ENCODE data around the gene CAPG. TPM values are rescaled to one million over a fixed set of nuclear protein-coding genes. Genes with fewer than 3 reads are reported as not detected.
"Not testable (repeated sequence)": the region's sequence is repeated elsewhere in the genome, so short reads cannot be mapped to it uniquely, and the experiment has no call there.

CAPG gene
- total RNA-seq, 2 donors from 2014 or later, result 51.6 to 90.3 TPM

- DNase-seq (no peak), ATAC-seq (no peak)
- Mint-ChIP-seq H3K27me3 (no peaks in the 10 kb centered on the region), H3K4me1 (peaks cover 5% of the 10 kb centered on the region), H3K27ac (no peak overlapping the region), H3K36me3 (ENCODE audit: low read depth) (peaks cover 3% of the 10 kb centered on the region), H3K4me3 (no peak overlapping the region)
- no peaks in the 10 kb centered on the region for H3K9me3 ChIP-seq (ENCODE audit: control insufficient read depth, low read length, poor library complexity, severe bottlenecking)
These were observed 41.2 kb downstream of the CAPG start for GRCh38 chr2:85368921-85369320.

- ATAC-seq (no peak), DNase-seq (no peak)
- Mint-ChIP-seq H3K27ac (peak overlapping the region; percentile 68), H3K4me1 (peaks cover 6% of the 10 kb centered on the region), H3K4me3 (no peak overlapping the region), H3K36me3 (ENCODE audit: low read depth) (peaks cover 8% of the 10 kb centered on the region), H3K27me3 (no peaks in the 10 kb centered on the region)
- no peaks in the 10 kb centered on the region for H3K9me3 ChIP-seq (ENCODE audit: control insufficient read depth, low read length, poor library complexity, severe bottlenecking)
These were observed 43.0 kb downstream of the CAPG start for GRCh38 chr2:85367180-85367579.

DNA sequence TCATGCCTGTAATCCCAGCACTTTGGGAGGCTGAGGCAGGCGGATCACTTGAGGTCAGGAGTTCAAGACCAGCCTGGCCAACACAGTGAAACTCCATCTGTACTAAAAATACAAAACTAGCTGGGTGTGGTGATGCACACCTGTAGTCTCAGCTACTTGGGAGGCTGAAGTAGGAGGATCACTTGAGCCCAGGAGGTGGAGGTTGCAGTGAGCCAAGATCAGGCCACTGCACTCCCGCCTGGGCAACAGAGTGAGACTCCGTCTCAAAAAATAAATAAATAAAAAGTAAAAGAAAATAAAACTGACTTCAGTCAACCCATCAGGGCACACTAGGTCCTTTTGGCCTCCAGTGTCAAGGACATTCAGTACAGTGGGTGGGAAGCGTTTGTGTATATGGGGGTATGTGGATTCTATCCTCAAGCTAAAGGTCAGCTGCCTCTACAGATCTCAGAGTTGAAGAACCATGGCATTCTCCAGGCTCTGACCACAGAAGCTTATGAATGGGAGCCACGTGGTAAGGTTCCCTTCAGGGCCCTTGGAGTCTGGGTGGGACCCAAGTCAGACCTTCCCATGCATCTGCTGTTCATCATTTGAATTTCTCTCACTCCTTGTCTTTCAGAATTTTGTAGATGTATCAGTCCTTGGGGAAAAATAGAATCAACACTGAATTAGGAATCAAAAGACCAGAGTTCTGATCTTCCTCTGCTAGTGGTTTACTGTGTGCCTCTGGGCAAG is 47.3 kb downstream of the CAPG start:
- H3K4me3 Mint-ChIP-seq; H3K27me3 Mint-ChIP-seq; ATAC-seq; H3K9me3 ChIP-seq (ENCODE audit: control insufficient read depth, low read length, poor library complexity, severe bottlenecking); H3K27ac Mint-ChIP-seq; DNase-seq: not testable (repeated sequence)
- Mint-ChIP-seq H3K36me3 (ENCODE audit: low read depth) (peaks cover 13% of the 10 kb centered on the region), H3K4me1 (peaks cover 12% of the 10 kb centered on the region)

GRCh38 chr2:85357736-85358135 is 52.4 kb downstream of the CAPG start:
- peaks cover 24% of the 10 kb centered on the region for H3K4me1 Mint-ChIP-seq
- H3K4me3 Mint-ChIP-seq, result no peak overlapping the region

DNA sequence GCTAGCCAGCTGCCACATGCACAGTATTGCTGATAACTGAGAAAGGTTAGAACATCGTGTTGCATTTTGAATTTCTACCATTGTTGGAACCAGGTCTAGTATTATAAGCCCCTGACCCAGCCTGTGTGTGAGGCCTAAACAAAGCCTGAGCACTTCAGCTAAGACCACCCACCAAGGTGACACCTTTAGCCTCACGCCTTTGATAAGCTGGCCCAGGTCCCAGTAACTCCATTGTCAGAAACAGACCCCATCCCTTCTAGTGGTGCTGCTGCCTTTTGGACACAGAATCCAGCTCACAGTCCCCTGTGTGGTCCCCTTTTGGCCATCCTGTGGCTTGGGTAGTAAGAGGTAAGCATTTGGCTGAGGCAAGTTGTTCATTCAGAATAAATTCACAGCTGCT is 54.0 kb downstream of the CAPG start:
- H3K27ac Mint-ChIP-seq, result no peak overlapping the region
- no peaks in the 10 kb centered on the region for H3K9me3 ChIP-seq (ENCODE audit: control insufficient read depth, low read length, poor library complexity, severe bottlenecking)
- DNase-seq (no peak), ATAC-seq (no peak)
- peaks cover 26% of the 10 kb centered on the region for H3K4me1 Mint-ChIP-seq
- H3K27me3 Mint-ChIP-seq, result no peaks in the 10 kb centered on the region
- H3K36me3 Mint-ChIP-seq (ENCODE audit: low read depth), result peaks cover 10% of the 10 kb centered on the region
- no peak overlapping the region for H3K4me3 Mint-ChIP-seq

More at GRCh38 chr2:85357736-85358135, 52.4 kb downstream of the CAPG start:
- no peaks in the 10 kb centered on the region for H3K9me3 ChIP-seq (ENCODE audit: control insufficient read depth, low read length, poor library complexity, severe bottlenecking)
- no peak for ATAC-seq
- no peaks in the 10 kb centered on the region for H3K27me3 Mint-ChIP-seq
- H3K27ac Mint-ChIP-seq, result no peak overlapping the region
- H3K36me3 Mint-ChIP-seq (ENCODE audit: low read depth), result peaks cover 10% of the 10 kb centered on the region
- no peak for DNase-seq

DNA sequence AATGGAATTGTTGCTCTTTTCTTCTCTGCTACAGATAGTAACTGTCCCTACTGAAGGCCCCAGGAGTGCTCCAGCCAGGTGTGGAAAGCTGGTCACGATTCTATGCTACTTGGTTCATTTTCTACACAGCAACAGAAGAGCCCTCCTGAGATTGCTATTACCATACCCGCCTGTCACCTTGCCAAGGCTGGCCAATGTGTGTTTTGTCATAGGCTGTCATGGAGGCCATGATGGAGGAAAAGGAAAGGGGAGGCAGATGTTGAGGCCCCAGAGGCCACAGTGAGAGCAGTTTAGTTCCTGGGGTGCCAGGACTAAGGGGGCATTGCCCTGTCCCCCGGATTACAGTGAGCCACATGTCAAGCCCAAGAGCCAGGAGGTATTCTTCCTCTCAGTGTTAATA is 54.6 kb downstream of the CAPG start:
- Mint-ChIP-seq H3K4me1 (peaks cover 26% of the 10 kb centered on the region), H3K27me3 (no peaks in the 10 kb centered on the region), H3K4me3 (peak overlapping the region; percentile 99), H3K27ac (peak overlapping the region; percentile 98), H3K36me3 (ENCODE audit: low read depth) (peaks cover 11% of the 10 kb centered on the region)
- no peak for DNase-seq
- H3K9me3 ChIP-seq (ENCODE audit: control insufficient read depth, low read length, poor library complexity, severe bottlenecking), result no peaks in the 10 kb centered on the region
- ATAC-seq, result no peak

DNA sequence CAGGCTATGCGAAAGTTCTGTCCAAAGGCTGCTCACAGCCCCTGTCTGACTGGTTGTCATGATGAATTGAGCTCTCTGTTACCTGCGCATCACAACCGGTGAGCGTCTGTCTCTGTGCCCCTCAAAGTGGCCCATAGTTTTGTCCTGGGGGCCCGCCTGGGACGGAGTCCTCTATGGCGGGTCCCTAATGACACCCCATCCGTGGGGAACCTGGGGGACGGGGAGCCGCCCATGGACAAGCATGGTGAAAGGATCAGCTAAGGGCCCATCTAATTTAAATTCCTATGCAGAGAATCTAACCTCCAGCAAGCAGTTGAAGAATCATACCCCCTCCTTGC is 55.1 kb downstream of the CAPG start:
- H3K27me3 Mint-ChIP-seq, result no peaks in the 10 kb centered on the region
- H3K36me3 Mint-ChIP-seq (ENCODE audit: low read depth), result peaks cover 14% of the 10 kb centered on the region
- peak overlapping the region; percentile 99 for H3K4me3 Mint-ChIP-seq
- no peaks in the 10 kb centered on the region for H3K9me3 ChIP-seq (ENCODE audit: control insufficient read depth, low read length, poor library complexity, severe bottlenecking)
- DNase-seq, result no peak
- ATAC-seq, result peak; percentile 6
- peaks cover 26% of the 10 kb centered on the region for H3K4me1 Mint-ChIP-seq
- H3K27ac Mint-ChIP-seq, result peak overlapping the region; percentile 98

DNA sequence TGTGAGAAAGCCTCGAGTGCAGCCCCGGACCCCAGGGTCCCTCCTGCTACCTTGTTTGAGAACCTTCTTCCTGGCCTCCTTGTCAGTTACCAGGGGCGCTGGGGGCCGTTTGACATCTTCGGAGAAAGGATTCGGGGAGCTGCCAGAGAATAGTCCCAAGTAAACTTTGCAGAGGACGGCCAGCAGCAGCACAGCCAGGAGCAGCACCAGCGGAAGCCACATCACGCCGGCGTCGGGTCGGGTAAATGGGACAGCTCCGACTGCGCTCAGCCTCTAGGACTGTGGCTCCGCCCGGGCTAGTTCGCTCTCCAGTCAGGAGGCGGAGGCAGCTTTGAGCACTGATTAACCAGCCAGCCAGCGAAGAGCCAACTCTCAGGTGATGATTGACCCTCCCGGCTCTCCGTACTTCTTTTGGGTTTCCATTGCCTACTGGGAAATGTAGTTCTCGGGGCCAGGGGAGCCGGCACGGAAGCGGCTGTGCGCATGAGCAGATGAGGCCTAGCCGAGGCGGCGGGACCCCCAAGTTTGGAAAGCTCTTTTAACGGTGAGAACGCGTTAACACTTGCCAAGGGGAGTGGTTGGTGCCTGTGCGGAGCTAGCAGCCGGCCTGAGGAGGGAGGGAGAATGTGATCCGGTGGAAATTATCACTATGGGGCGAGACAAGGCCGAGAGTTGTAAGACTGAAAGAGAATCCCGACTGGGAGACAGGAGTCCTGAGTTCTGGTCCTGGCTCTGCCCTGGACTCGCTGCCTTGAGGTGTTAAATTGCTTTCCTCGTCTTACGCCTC is 55.7 kb downstream of the CAPG start, which contains the start of the genes ELMOD3 and RETSAT:
Gene ELMOD3 (plus strand): TSS at position 484 of the 787 bp plus-strand sequence. CDS start 2,430 bp downstream, outside the sequence.
Gene RETSAT (minus strand): TSS at position 243 of the 787 bp plus-strand sequence. CDS start 21 bp downstream, at position 222.
- Mint-ChIP-seq H3K27ac (peak within 1 kb of the TSS; percentile 98), H3K4me1 (peaks cover 24% of the 10 kb centered on the region), H3K36me3 (ENCODE audit: low read depth) (peaks cover 12% of the 10 kb centered on the region), H3K27me3 (no peaks in the 10 kb centered on the region), H3K4me3 (peak within 1 kb of the TSS; percentile 99)
- H3K9me3 ChIP-seq (ENCODE audit: control insufficient read depth, low read length, poor library complexity, severe bottlenecking), result no peaks in the 10 kb centered on the region
- ATAC-seq (peak; percentile 99), DNase-seq (peak; percentile 86 to 93 (median 92))

GRCh38 chr2:85353876-85354285 is 56.3 kb downstream of the CAPG start:
- no peaks in the 10 kb centered on the region for H3K27me3 Mint-ChIP-seq
- peaks cover 12% of the 10 kb centered on the region for H3K36me3 Mint-ChIP-seq (ENCODE audit: low read depth)
- H3K4me3 Mint-ChIP-seq, result peak overlapping the region; percentile 99
- DNase-seq, result no peak
- peaks cover 24% of the 10 kb centered on the region for H3K4me1 Mint-ChIP-seq
- no peaks in the 10 kb centered on the region for H3K9me3 ChIP-seq (ENCODE audit: control insufficient read depth, low read length, poor library complexity, severe bottlenecking)
- H3K27ac Mint-ChIP-seq, result peak overlapping the region; percentile 98
- ATAC-seq, result peak; percentile 2

DNA sequence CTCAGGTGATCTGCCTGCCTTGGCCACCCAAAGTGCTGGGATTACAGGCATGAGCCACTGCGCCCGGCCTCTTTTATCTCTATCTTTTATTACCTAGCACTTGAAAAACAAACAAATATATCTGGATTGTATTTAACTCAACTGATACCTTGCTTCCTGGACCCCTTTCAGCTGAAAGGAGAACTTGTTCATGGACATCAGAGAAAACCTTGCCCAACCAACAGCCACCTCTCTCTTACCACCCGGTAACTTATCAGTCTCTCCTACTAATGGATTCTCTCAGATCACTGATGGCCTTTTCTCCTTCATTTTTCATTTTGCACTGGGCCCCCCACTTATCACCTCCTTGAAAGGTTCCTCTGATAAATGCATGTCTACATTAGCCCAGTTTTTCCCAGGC is 62.6 kb downstream of the CAPG start:
- no peak overlapping the region for H3K27ac Mint-ChIP-seq
- DNase-seq (no peak), ATAC-seq (no peak)
- peaks cover 11% of the 10 kb centered on the region for H3K36me3 Mint-ChIP-seq (ENCODE audit: low read depth)
- H3K4me3 Mint-ChIP-seq, result no peak overlapping the region
- H3K27me3 Mint-ChIP-seq, result no peaks in the 10 kb centered on the region
- H3K9me3 ChIP-seq (ENCODE audit: control insufficient read depth, low read length, poor library complexity, severe bottlenecking), result no peaks in the 10 kb centered on the region
- peaks cover 4% of the 10 kb centered on the region for H3K4me1 Mint-ChIP-seq

Other genes with a start within 250 kb of the CAPG start
- 100 to 1,000 TPM; 122 to 125 TPM for gene TGOLN2, start 82.4 kb downstream of the CAPG start, total RNA-seq
- 10 to 100 TPM; 30.3 to 35.9 TPM for gene RETSAT, start 55.8 kb downstream of the CAPG start, total RNA-seq
- 10 to 100 TPM; 20.0 to 23.2 TPM for gene ELMOD3, start 55.6 kb downstream of the CAPG start, total RNA-seq
- gene SH2D6, start 8.3 kb upstream of the CAPG start, total RNA-seq, result under 1 TPM; 0.26 to 0.40 TPM
- 100 to 1,000 TPM in 1 of 2 donors, 10 to 100 TPM in 1; 98.6 to 110 TPM for gene MAT2A, start 128.8 kb upstream of the CAPG start, total RNA-seq
- gene GGCX, start 151.1 kb upstream of the CAPG start, total RNA-seq, result 10 to 100 TPM; 15.6 to 17.8 TPM
- 100 to 1,000 TPM in 1 of 2 donors, 10 to 100 TPM in 1; 82.3 to 104 TPM for gene VAMP8, start 167.2 kb upstream of the CAPG start, total RNA-seq
- gene VAMP5, start 174.1 kb upstream of the CAPG start, total RNA-seq, result 10 to 100 TPM; 38.2 to 39.5 TPM
- gene RNF181, start 185.4 kb upstream of the CAPG start, total RNA-seq, result 10 to 100 TPM; 42.8 to 43.3 TPM
- 1 to 10 TPM; 6.4 to 7.7 TPM for gene TMEM150A, start 192.3 kb upstream of the CAPG start, total RNA-seq
- 10 to 100 TPM; 31.2 to 37.3 TPM for gene C2orf68, start 201.7 kb upstream of the CAPG start, total RNA-seq
- 10 to 100 TPM; 46.4 to 54.8 TPM for gene USP39, start 205.8 kb upstream of the CAPG start, total RNA-seq

Data from T-helper 17 cell (primary cell).